ENCODE measurements around the gene ARID5A. TPM values are rescaled to one million over a fixed set of nuclear protein-coding genes. Genes with fewer than 3 reads are reported as not detected.

Gene ARID5A
- total RNA-seq, 1 experiment from 2014 or later = 13.9 TPM

DNA sequence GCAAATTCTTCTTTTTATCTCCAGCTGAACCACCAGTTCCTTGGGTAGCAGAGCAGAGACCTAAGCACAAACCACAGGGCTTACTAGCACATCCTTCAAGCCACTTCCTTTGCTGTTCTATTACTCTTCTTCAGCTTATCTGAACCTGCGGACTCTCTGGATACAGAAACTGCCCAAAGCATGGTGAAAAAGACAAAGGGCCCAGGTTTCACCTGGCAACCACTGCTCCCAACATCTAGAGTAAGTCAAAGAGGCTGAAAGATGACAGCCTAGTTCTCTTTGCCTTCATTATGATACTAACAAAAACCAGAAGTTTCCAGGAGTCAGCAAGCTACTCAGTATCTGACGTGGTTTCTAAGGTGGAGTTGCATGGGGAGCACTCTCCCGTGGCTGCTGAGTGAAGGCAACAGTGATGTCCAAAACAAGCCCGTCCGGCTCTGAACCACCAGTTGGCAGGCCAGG is 58.2 kb downstream of the ARID5A start:
- peaks cover 48% of the 10 kb centered on the region for H3K36me3 Mint-ChIP-seq
- no peak for ATAC-seq
- H3K4me1 Mint-ChIP-seq = no peaks in the 10 kb centered on the region
- no peak for DNase-seq (ENCODE audit: low spot score)
- ChIA-PET POLR2A (no interaction called here), CTCF (no interaction called here)
- no peak overlapping the region for H3K4me3 Mint-ChIP-seq
- H3K9me3 Mint-ChIP-seq = no peaks in the 10 kb centered on the region
- TF ChIP-seq NR3C1 (CRISPR knock-in tag; conservative IDR thresholded peaks at IDR 0.05; ENCODE audit: low read depth) (no peak), CREB1 (CRISPR knock-in tag; IDR thresholded peaks at IDR 0.05) (no peak), ERG (CRISPR knock-in tag; IDR thresholded peaks at IDR 0.05) (no peak), E2F1 (CRISPR knock-in tag; IDR thresholded peaks at IDR 0.05) (no peak), SP1 (CRISPR knock-in tag; conservative IDR thresholded peaks at IDR 0.05) (no peak), KAT7 (CRISPR knock-in tag; IDR thresholded peaks at IDR 0.05; ENCODE audit: borderline replicate concordance) (no peak), ZNF512 (CRISPR knock-in tag; IDR thresholded peaks at IDR 0.05; ENCODE audit: borderline replicate concordance) (no peak), ZNF281 (CRISPR knock-in tag; IDR thresholded peaks at IDR 0.05) (no peak), MLX (CRISPR knock-in tag; IDR thresholded peaks at IDR 0.05) (no peak), TEAD1 (CRISPR knock-in tag; IDR thresholded peaks at IDR 0.05) (no peak), ZMAT4 (CRISPR knock-in tag; IDR thresholded peaks at IDR 0.05) (no peak), GABPB1 (CRISPR knock-in tag; IDR thresholded peaks at IDR 0.05) (no peak), ATF2 (CRISPR knock-in tag; IDR thresholded peaks at IDR 0.05; ENCODE audit: borderline replicate concordance, low read depth) (no peak), PRRX2 (CRISPR knock-in tag; IDR thresholded peaks at IDR 0.05) (no peak), ARID4B (CRISPR knock-in tag; IDR thresholded peaks at IDR 0.05; ENCODE audit: borderline replicate concordance) (no peak), RELA (CRISPR knock-in tag; IDR thresholded peaks at IDR 0.05; ENCODE audit: borderline replicate concordance) (no peak), AFF4 (CRISPR knock-in tag; IDR thresholded peaks at IDR 0.05; ENCODE audit: borderline replicate concordance) (no peak)
- TF ChIP-seq, protein P1, sequence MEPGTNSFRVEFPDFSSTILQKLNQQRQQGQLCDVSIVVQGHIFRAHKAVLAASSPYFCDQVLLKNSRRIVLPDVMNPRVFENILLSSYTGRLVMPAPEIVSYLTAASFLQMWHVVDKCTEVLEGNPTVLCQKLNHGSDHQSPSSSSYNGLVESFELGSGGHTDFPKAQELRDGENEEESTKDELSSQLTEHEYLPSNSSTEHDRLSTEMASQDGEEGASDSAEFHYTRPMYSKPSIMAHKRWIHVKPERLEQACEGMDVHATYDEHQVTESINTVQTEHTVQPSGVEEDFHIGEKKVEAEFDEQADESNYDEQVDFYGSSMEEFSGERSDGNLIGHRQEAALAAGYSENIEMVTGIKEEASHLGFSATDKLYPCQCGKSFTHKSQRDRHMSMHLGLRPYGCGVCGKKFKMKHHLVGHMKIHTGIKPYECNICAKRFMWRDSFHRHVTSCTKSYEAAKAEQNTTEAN (CRISPR knock-in tag; IDR thresholded peaks at IDR 0.05) = no peak
- H3K27ac Mint-ChIP-seq = no peak overlapping the region
- H3K27me3 Mint-ChIP-seq (ENCODE audit: low read depth) = no peaks in the 10 kb centered on the region
